ENCODE measurements around the gene MLH1. TPM values are rescaled to one million over a fixed set of nuclear protein-coding genes. Genes with fewer than 3 reads are reported as not detected.
"Not testable (repeated sequence)": the region's sequence is repeated elsewhere in the genome, so short reads cannot be mapped to it uniquely, and the experiment has no call there.

Gene MLH1
- polyA plus RNA-seq (ENCODE audit: insufficient read length in 10 of 10): 10 to 100 TPM; 38.6 to 58.0 (median 45.5) TPM
- long read RNA-seq, donor 1, partial matches to known transcripts: 12 of 12 reads
- long read RNA-seq, donor 1, other reads (novel, unspliced or antisense): 0 of 12 reads
- long read RNA-seq, donor 2, transcript MLH1-201 (19 exons, 2,752 nt): major isoform, 5 of 30 reads
- long read RNA-seq, donor 2, partial matches to known transcripts: 25 of 30 reads
- long read RNA-seq, donor 2, other reads (novel, unspliced or antisense): 0 of 30 reads
- long read RNA-seq, donor 3: 0 reads
- long read RNA-seq, donor 4: 0 reads
- long read RNA-seq, donor 5, partial matches to known transcripts: 0 of 3 reads
- long read RNA-seq, donor 5, other reads (novel, unspliced or antisense): 0 of 3 reads
- long read RNA-seq, donor 6, transcript MLH1-201 (19 exons, 2,752 nt): major isoform, 5 of 6 reads
- long read RNA-seq, donor 6, partial matches to known transcripts: 0 of 6 reads
- long read RNA-seq, donor 6, other reads (novel, unspliced or antisense): 0 of 6 reads
- long read RNA-seq, donor 7, partial matches to known transcripts: 0 of 2 reads
- long read RNA-seq, donor 7, other reads (novel, unspliced or antisense): 0 of 2 reads
- long read RNA-seq, donor 8: 0 reads
- long read RNA-seq, donor 9: 0 reads

GRCh38 chr3:36993326-36994283 is at the start of gene MLH1:
MLH1 (plus strand) TSS chr3:36993518; CDS start chr3:36993548, 30 bp downstream.
- peak; percentile 96 to 100 (median 100) for DNase-seq

DNA sequence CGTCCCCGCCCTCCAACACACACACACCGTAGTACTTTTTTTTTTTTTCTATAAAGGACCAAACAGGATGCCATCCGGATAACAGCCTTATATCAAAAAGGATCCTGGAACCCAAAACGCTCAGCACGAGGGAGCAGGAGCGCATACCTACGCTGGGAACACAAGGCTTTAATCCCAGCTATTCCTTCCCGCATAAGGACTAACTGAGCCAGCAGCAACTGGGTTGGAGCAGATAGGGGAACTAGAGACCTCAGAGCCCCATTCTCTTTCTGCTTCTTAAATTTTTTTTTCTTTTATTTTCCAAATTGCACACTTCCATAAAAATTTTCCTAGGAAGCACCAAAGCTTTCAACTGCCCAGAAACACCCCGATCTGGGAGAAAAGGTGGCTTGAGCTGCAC is 49.7 kb upstream of the MLH1 start:
- no peak for DNase-seq

GRCh38 chr3:36944012-36944640 is 49.2 kb upstream of the MLH1 start:
- peak; percentile 51 to 93 (median 79) for DNase-seq

- peak; percentile 75 to 93 (median 80) for DNase-seq
Measured at GRCh38 chr3:36944641-36945270, 48.6 kb upstream of the MLH1 start, which contains the start of gene TRANK1. TRANK1 (minus strand) TSS chr3:36945054; CDS start chr3:36944809, 245 bp downstream.

GRCh38 chr3:36945333-36945980 is 47.9 kb upstream of the MLH1 start:
- no peak for DNase-seq

DNA sequence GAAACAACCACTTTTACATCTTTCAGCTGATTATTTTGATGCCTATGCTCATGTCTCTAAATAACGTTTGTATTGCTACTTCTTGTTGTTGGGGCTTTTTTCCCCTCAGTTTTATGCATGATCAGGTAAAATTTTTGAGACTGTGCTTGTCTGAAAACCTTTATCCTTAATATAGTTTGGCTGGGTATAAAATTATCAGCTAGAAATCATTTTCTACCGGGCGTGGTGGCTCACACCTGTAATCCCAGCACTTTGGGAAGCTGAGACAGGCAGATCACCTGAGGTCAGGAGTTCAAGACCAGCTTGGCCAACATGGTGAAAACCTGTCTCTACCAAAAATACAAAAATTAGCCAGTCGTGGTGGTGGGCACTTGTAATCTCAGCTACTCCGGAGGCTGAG is 45.5 kb upstream of the MLH1 start:
- not testable (repeated sequence) for DNase-seq

- no peak for DNase-seq
Measured at GRCh38 chr3:36954452-36955134, 38.7 kb upstream of the MLH1 start.

DNA sequence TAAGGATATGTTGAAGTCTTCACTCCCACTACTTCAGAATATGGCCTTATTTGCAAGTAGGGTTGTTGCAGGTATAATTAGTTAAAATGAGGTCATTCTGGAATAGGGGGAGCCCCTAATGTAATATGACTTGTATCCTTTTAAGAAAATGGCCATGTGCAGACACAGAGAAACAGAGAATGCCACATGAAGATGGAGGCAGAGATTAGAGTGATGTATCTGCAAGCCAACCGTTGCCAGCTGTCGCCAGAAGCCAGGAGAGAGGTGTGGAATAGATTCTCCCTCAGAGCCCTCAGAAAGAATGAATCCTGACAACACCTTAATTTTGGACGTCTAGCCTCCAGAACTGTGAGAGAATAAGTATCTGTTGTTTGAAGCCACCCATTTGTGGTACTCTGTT is 37.2 kb upstream of the MLH1 start:
- no peak for DNase-seq

DNA sequence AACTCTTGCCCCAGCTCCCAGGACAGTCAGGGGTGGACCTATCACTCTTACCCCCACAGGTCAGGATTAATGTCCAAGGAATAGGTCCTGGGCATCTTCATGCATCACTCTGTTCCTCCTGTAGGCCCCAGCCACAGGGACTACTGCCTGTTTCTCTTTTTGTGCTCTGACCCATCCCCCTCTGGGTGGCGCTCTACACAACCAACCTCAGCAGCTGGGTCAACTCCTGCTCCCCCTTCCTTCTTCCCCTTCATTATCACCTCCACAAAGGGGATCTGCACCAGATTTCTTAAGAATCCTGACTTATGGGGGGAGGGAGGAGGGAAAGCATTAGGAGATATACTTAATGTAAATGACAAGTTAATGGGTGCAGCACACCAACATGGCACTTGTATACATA is 36.3 kb upstream of the MLH1 start:
- DNase-seq: no peak

DNA sequence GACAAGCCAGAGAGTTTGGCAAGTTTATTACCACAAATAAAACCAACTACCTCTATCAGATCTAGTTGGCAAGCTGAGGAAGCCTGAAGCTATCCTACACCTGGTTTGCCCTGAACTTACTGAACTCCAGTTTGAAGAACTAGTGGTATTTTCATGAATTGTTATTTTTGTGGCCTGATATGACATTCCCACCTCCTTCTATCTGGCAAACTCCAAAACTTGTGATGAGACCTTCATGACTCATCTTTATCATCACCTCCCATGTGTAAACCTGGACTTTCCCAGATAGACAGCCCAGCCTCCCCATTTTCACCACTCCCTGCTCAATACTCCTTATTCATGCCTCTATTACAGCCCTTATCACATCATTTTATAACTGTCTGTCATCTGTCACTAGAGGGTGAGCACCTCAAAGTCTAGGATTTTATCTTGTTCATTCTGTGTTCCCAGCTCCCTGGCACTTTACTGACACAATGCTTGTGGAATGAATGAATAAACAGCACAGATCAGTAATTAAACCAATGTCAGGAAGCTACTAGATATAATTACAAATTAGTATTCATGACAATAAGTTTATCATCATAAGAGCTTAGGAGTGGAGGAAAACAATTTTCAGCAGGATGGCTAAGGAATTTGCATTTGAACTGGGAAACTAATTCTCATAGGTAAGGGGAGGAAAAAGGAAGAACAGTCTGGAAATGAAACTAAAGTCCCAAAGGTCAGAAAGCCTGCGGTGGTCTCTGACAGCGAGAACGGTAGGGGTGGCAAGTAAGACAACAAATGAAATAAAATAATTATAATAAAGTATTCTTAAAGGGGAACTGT is 35.2 kb upstream of the MLH1 start:
- DNase-seq: no peak

- DNase-seq: no peak
Measured at GRCh38 chr3:36959821-36960220, 33.5 kb upstream of the MLH1 start.

DNA sequence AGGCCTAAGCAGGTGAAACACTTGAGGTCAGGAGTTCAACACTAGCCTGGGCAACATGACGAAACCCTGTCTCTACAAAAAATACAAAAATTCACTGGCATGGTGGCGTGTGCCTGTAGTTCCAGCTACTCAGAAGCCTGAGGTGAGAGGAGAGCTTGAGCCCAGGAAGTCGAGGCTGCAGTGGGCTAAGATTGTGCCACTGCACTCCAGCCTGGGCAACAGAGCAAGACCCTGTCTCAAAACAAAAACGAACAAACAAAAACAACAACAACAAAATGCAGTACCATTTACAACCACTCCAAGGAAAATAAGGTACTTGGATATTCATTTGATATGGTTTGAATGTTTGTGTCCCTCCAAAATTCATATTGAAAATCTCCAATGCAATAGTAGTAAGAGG is 32.8 kb upstream of the MLH1 start:
- no peak for DNase-seq

GRCh38 chr3:36963008-36963407 is 30.3 kb upstream of the MLH1 start:
- not testable (repeated sequence) for DNase-seq

DNA sequence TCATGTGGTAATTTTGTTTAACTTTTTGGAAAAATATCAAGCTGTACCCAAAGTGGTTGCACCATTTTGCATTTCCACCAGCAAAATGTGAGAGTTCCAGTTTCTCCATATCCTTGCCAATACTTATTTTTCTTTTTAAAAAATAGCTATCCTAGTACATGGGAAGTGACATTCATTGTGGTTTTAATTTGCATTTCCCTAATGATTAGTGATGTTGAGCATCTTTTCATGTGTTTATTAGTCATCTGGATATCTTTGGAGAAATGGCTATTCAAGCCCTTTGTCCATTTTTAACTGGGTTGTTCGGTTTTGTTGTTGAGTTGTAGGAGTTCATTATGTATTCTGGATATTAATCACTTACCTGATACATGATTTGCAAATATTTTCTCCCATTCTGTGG is 29.0 kb upstream of the MLH1 start:
- no peak for DNase-seq

- no peak for DNase-seq
Measured at GRCh38 chr3:36964817-36965216, 28.5 kb upstream of the MLH1 start.

DNA sequence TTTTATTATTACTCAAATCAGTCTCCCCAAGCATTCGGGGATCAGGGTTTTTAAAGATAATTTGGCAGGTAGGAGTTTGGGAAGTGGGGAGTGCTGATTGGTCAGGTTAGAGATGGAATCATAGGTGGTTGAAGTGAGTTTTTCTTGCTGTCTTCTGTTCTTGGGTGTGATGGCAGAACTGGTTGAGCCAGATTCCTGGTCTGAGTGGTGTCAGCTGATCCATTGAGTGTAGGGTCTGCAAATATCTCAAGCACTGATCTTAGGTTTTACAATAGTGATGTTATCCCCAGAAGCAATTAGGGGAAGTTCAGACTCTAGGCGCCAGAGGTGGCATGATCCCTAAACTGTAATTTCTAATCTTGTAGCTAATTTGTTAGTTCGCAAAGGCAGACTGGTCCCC is 27.9 kb upstream of the MLH1 start:
- DNase-seq: no peak

DNA sequence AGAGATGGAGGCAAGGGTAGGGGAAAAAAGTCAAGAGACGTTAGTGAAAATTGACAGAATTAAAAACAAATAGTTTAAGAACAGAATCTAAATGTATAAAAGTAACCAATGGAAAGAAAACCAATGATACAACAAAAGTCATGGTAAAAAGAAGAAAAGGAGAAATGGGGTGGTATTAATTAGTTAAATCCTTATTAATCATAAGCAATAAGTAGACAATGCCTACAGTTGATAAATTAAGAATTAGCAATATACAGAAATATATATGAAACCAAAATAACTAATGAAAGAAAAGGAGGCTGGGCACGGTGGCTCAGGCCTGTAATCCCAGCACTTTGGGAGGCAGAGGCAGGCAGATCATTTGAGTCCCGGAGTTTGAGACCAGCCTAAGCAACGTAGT is 24.2 kb upstream of the MLH1 start:
- DNase-seq: no peak

GRCh38 chr3:36969540-36970432 is 23.5 kb upstream of the MLH1 start:
- peak in 1 of 3 donors; percentile 29 for DNase-seq
